Progenitor cell of endocrine pancreas (in vitro differentiated cells): ENCODE results near the gene WDR88. TPM values are rescaled to one million over a fixed set of nuclear protein-coding genes. Genes with fewer than 3 reads are reported as not detected.
"Not testable (repeated sequence)": the region's sequence is repeated elsewhere in the genome, so short reads cannot be mapped to it uniquely, and the experiment has no call there.

ENCODE experiments used
- DNase-seq: peaks from one replicate; pipeline ENCODE4 v3.0.0; 2021; ENCODE audit warnings: low spot score; ENCODE audit not compliant: unreplicated experiment
- H3K27ac Mint-ChIP-seq: 2 replicates; pipeline ENCODE4 v1.8.0; 2021; ENCODE audit warnings: mild to moderate bottlenecking, moderate library complexity, mixed read lengths
- H3K27me3 Mint-ChIP-seq: 2 replicates; pipeline ENCODE4 v1.8.0; 2021; ENCODE audit warnings: mixed read lengths
- H3K36me3 Mint-ChIP-seq: 2 replicates; pipeline ENCODE4 v1.8.0; 2022; ENCODE audit warnings: mixed read lengths; ENCODE audit not compliant: insufficient read depth
- H3K4me1 Mint-ChIP-seq: 2 replicates; pipeline ENCODE4 v1.8.0; 2021; ENCODE audit warnings: low read depth, mixed read lengths
- H3K4me3 Mint-ChIP-seq: 2 replicates; pipeline ENCODE4 v1.8.0; 2021; ENCODE audit warnings: low read depth, mild to moderate bottlenecking, moderate library complexity, mixed read lengths
- H3K9me3 Mint-ChIP-seq: 2 replicates; pipeline ENCODE4 v1.8.0; 2021; ENCODE audit warnings: low read depth, mixed read lengths
- CTCF ChIP-seq: fragments of 200-600 bp; sonication (generic); IDR thresholded peaks from one replicate; pipeline ENCODE4 v1.5.0; 2021; ENCODE audit warnings: antibody characterized with exemption, mild to moderate bottlenecking; ENCODE audit not compliant: unreplicated experiment
- total RNA-seq: library from RNA; stranded (reverse); gene quantifications from 2 replicates; pipeline ENCODE4 v1.2.1, GENCODE V29; 2021

WDR88 gene
- total RNA-seq, 1 donor from 2014 or later, result not detected

GRCh38 chr19:33143897-33144405 is 12.0 kb downstream of the WDR88 start:
- peak; percentile 88 for TF ChIP-seq CTCF
- Mint-ChIP-seq H3K4me3 (no peak overlapping the region), H3K9me3 (no peaks in the 10 kb centered on the region), H3K27me3 (peaks cover 7% of the 10 kb centered on the region), H3K36me3 (no peaks in the 10 kb centered on the region), H3K27ac (no peak overlapping the region), H3K4me1 (no peaks in the 10 kb centered on the region)
- DNase-seq, result peak; percentile 56

- DNase-seq, result no peak
- H3K4me3 Mint-ChIP-seq, result no peak overlapping the region
- no peak for TF ChIP-seq CTCF
- no peaks in the 10 kb centered on the region for H3K9me3 Mint-ChIP-seq
- H3K27ac Mint-ChIP-seq, result no peak overlapping the region
- no peaks in the 10 kb centered on the region for H3K4me1 Mint-ChIP-seq
- no peaks in the 10 kb centered on the region for H3K36me3 Mint-ChIP-seq
- H3K27me3 Mint-ChIP-seq, result peaks cover 7% of the 10 kb centered on the region
Measured at GRCh38 chr19:33146209-33146608, 14.3 kb downstream of the WDR88 start.

GRCh38 chr19:33147538-33147937 is 15.6 kb downstream of the WDR88 start:
- Mint-ChIP-seq H3K9me3 (no peaks in the 10 kb centered on the region), H3K4me1 (no peaks in the 10 kb centered on the region), H3K27ac (no peak overlapping the region), H3K4me3 (no peak overlapping the region), H3K27me3 (peaks cover 3% of the 10 kb centered on the region), H3K36me3 (no peaks in the 10 kb centered on the region)
- TF ChIP-seq CTCF, result no peak
- no peak for DNase-seq

- Mint-ChIP-seq H3K4me1 (no peaks in the 10 kb centered on the region), H3K36me3 (no peaks in the 10 kb centered on the region), H3K9me3 (no peaks in the 10 kb centered on the region), H3K27ac (no peak overlapping the region), H3K27me3 (peaks cover 3% of the 10 kb centered on the region), H3K4me3 (no peak overlapping the region)
- no peak for DNase-seq
- TF ChIP-seq CTCF, result no peak
Measured at GRCh38 chr19:33150852-33151518, 19.1 kb downstream of the WDR88 start.

- H3K27me3 Mint-ChIP-seq, result peaks cover 3% of the 10 kb centered on the region
- DNase-seq, result no peak
- H3K27ac Mint-ChIP-seq, result no peak overlapping the region
- no peaks in the 10 kb centered on the region for H3K4me1 Mint-ChIP-seq
- no peak overlapping the region for H3K4me3 Mint-ChIP-seq
- TF ChIP-seq CTCF, result no peak
- no peaks in the 10 kb centered on the region for H3K36me3 Mint-ChIP-seq
- H3K9me3 Mint-ChIP-seq, result no peaks in the 10 kb centered on the region
Measured at GRCh38 chr19:33152176-33152575, 20.3 kb downstream of the WDR88 start.

GRCh38 chr19:33152625-33153024 is 20.7 kb downstream of the WDR88 start:
- H3K27me3 Mint-ChIP-seq, H3K27ac Mint-ChIP-seq, H3K4me1 Mint-ChIP-seq, H3K4me3 Mint-ChIP-seq, H3K36me3 Mint-ChIP-seq, DNase-seq, H3K9me3 Mint-ChIP-seq: not testable (repeated sequence)

GRCh38 chr19:33154313-33154712 is 22.4 kb downstream of the WDR88 start:
- not testable (repeated sequence) for H3K27ac Mint-ChIP-seq

More at GRCh38 chr19:33154313-33154712, 22.4 kb downstream of the WDR88 start:
- H3K9me3 Mint-ChIP-seq, H3K36me3 Mint-ChIP-seq, DNase-seq, H3K27me3 Mint-ChIP-seq, H3K4me1 Mint-ChIP-seq, H3K4me3 Mint-ChIP-seq: not testable (repeated sequence)
